ENCODE results near the gene DNMT3L. TPM values are rescaled to one million over a fixed set of nuclear protein-coding genes. Genes with fewer than 3 reads are reported as not detected.

The DNMT3L gene
- total RNA-seq, 1 donor from 2014 or later, result not detected

- DNase-seq (ENCODE audit: low read depth), result no peak
- Histone ChIP-seq H3K9ac (ENCODE audit: low read length) (no peak overlapping the region), H4K20me1 (ENCODE audit: insufficient read depth, low read length) (no peaks in the 10 kb centered on the region), H3K4me2 (ENCODE audit: low read length) (no peak overlapping the region), H3K79me2 (ENCODE audit: insufficient read depth, low read length) (no peaks in the 10 kb centered on the region), H3K36me3 (ENCODE audit: insufficient read depth, low read length) (no peaks in the 10 kb centered on the region), H3K27ac (ENCODE audit: low read depth, low read length) (no peak overlapping the region), H3K9me3 (ENCODE audit: insufficient read depth, low read depth, low read length) (no peaks in the 10 kb centered on the region), H3K4me3 (ENCODE audit: insufficient read depth, low read depth, low read length) (no peak overlapping the region), H2AFZ (ENCODE audit: low read depth, low read length) (no peak overlapping the region), H3K4me1 (ENCODE audit: insufficient read depth, low read length) (no peaks in the 10 kb centered on the region), H3K27me3 (ENCODE audit: insufficient read depth, low read length) (peaks cover 2% of the 10 kb centered on the region)
- no peak for FAIRE-seq
- H3K4me1 Mint-ChIP-seq (ENCODE audit: low read depth, unreplicated experiment), result no peaks in the 10 kb centered on the region
- no peak overlapping the region for H3K27ac Mint-ChIP-seq (ENCODE audit: unreplicated experiment)
- no peak for TF ChIP-seq CTCF (IDR thresholded peaks at IDR 0.05; ENCODE audit: insufficient read depth, low read depth, low read length)
- no peak for TF ChIP-seq EZH2 (IDR thresholded peaks at IDR 0.05; ENCODE audit: insufficient read depth, low read length)
- no peaks in the 10 kb centered on the region for H3K36me3 Mint-ChIP-seq (ENCODE audit: low read depth, unreplicated experiment)
- no peaks in the 10 kb centered on the region for H3K9me3 Mint-ChIP-seq (ENCODE audit: unreplicated experiment)
- peaks cover 26% of the 10 kb centered on the region for H3K27me3 Mint-ChIP-seq (ENCODE audit: low read depth, unreplicated experiment)
- H3K4me3 Mint-ChIP-seq (ENCODE audit: unreplicated experiment), result no peak overlapping the region
These were observed 30.5 kb upstream of the DNMT3L start for GRCh38 chr21:44291936-44292811.

- no peak for DNase-seq (ENCODE audit: low read depth)
- Histone ChIP-seq H3K4me2 (ENCODE audit: low read length) (no peak overlapping the region), H3K4me1 (ENCODE audit: insufficient read depth, low read length) (no peaks in the 10 kb centered on the region), H4K20me1 (ENCODE audit: insufficient read depth, low read length) (no peaks in the 10 kb centered on the region), H3K4me3 (ENCODE audit: insufficient read depth, low read depth, low read length) (no peak overlapping the region), H3K9me3 (ENCODE audit: insufficient read depth, low read depth, low read length) (no peaks in the 10 kb centered on the region), H2AFZ (ENCODE audit: low read depth, low read length) (no peak overlapping the region), H3K79me2 (ENCODE audit: insufficient read depth, low read length) (no peaks in the 10 kb centered on the region), H3K36me3 (ENCODE audit: insufficient read depth, low read length) (no peaks in the 10 kb centered on the region), H3K27ac (ENCODE audit: low read depth, low read length) (no peak overlapping the region), H3K9ac (ENCODE audit: low read length) (no peak overlapping the region), H3K27me3 (ENCODE audit: insufficient read depth, low read length) (peaks cover 2% of the 10 kb centered on the region)
- Mint-ChIP-seq H3K27ac (ENCODE audit: unreplicated experiment) (no peak overlapping the region), H3K9me3 (ENCODE audit: unreplicated experiment) (no peaks in the 10 kb centered on the region), H3K4me1 (ENCODE audit: low read depth, unreplicated experiment) (no peaks in the 10 kb centered on the region), H3K4me3 (ENCODE audit: unreplicated experiment) (no peak overlapping the region), H3K36me3 (ENCODE audit: low read depth, unreplicated experiment) (no peaks in the 10 kb centered on the region), H3K27me3 (ENCODE audit: low read depth, unreplicated experiment) (peaks cover 26% of the 10 kb centered on the region)
- FAIRE-seq, result no peak
- TF ChIP-seq EZH2 (IDR thresholded peaks at IDR 0.05; ENCODE audit: insufficient read depth, low read length) (no peak), CTCF (IDR thresholded peaks at IDR 0.05; ENCODE audit: insufficient read depth, low read depth, low read length) (no peak)
These were observed 29.6 kb upstream of the DNMT3L start for GRCh38 chr21:44291078-44291935.

Data from astrocyte (in vitro differentiated cells and primary cell).